GM21381 (cell line): ENCODE measurements around the gene BAG2.

Experiments used
- ATAC-seq: cut with Tn5 transposase; IDR thresholded peaks from one replicate; pipeline ENCODE4 v1.9.1; 2021; ENCODE audit warnings: mild to moderate bottlenecking, moderate library complexity; ENCODE audit not compliant: unreplicated experiment

Gene BAG2

DNA sequence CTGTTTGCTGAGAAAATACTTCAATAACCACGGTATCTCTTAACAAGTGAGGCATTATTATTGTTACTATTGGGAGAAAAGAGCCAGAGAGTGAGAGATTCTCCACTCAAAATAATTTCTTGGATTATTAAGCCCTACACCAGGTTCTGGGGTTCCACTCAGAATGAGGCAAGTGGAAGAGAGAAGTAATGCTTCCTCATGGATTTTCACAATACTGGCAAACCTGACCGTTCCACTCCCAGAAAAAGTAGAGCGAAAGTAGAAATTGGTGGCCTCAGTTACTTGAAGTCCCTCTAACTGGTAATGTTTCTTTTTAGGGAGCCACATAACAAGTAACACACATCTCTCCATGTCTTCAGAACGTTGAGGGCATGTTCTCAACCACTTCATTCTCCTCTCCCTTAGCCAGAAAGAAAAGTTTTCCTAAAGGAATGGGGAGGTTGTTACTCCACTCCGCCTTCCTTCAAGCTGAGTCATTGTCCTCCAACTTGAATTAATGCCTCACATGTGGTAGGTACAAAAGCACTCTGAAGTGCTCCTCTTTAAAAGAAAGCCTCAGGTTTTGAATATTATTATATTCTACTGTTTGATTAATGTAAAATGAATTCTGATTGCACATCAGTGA, 1.9 kb downstream of the BAG2 start:
- ATAC-seq, result no peak

DNA sequence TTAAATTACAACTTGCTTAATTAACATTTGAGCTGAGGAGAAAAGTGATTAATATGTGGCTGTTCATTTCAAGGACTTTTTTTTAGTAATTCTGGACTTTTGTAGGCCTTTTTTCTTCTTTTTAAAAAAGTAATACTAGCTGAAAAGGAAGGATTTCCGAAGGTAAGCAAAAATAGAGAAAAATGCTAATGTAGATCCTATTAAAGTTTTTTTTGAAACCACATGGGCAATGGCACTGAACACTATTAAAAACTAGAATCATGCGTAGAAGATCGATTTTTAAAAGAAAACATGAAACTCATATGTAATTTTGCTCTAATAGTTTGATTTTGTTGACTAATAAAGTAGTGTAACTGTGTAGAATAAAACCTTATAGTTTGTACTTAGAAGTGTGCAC, 2.4 kb downstream of the BAG2 start:
- ATAC-seq, result no peak

DNA sequence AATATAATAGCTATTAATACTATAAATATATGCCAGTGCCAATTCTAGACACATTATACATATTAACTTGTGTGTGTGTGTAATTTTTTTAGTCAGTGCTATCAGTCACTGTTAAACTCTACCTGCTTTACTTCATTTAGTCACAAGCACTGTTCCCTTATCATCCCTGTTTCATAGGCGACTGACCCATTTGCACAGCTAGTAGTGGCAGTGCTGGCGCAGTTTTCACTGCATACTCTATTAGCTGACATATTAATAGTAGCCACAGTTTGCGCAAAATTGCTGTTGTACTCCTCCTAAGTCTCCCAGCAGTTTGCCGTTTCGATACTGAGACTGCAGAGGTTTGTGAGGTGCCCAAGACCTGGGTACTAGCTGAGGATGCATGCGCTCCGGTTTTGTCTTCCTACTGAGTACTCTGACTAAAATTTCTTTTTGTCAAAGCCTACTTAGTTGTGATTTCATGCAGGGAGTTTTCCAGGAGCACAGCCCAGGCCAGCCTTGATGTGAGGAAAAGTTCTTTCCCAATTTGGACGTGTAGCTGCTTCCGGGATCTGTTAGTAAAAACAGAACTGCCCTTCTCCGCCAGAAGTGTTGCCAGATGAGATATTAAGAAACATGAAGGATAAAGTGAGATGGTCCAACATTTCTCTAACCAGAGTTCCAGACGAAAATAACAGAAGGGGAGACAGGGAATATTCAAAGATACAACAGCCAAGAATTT, 5.6 kb downstream of the BAG2 start:
- ATAC-seq, result no peak

DNA sequence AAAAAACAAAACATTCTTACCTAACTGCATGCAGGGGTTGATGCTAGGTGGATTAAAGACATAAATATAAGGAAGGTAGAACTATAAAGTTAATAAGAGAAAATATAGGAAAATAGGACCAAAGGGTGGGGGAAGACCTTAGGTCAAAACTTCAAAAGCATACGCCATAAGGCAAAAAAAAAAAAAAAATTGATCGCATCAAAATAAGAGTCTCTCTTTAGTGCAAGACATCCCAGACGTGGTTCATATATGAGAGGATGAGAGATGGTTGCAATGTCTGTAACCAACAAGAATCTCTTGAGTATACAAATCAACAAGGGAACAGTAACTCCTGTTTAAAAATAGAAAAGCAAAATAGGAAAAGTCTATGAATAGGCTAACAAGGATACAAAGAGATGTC, 8.5 kb downstream of the BAG2 start:
- ATAC-seq, result no peak

DNA sequence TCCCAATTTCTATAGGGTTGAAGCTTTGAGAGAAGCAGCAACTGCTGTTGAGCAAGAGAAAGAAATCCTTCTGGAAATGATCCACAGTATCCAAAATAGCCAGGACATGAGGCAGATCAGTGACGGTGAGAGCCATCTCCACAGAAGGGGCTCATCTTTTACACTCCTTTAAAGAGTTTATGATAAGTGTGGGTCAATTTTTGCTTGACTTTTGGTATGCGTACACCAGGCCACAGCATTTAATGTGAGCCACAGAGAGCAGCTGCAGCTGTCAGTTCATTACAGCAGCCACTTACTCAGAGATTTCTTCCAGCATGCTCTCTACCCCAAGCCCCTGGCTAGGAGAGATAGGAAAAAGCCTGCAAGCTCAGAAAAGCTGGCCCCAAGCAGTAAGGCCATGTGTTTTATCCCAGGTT, 9.9 kb downstream of the BAG2 start:
- no peak for ATAC-seq

DNA sequence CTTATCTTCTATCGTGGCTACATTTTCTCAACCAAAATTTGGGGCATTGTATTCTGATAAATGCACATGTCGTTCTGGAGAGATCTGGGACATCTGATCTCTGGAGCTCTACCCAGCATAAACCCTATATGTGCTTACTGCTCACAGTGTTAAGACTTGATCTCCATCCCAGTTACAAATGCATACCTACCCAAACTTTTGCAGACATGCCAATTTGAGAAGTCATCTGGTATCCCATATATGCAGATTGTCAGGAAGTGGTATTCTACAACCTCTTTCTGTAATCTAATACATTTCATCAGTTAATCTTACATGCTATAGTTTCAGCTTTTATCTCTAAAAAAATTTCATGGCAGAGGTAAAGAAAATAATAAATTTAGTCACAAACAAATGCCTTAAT, 11.2 kb downstream of the BAG2 start:
- ATAC-seq, result no peak

DNA sequence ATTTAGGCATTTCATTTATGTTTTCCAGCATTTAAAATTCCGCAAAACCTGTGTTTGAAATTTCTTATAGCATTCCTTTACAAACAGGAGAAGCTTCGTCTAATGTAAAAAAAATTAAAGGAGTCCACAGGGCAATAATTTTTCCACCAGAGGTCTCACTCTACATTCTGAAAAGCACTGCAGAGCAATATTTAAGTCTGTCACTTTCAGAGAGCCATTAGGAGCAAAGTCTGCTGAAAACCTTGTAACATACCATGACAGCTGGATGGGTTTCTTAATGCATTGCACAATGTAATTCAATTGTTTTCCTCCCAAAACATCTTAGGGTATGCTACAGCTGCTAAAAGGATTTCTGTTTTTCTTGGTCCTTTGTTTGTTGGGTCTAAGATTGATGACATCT, 18.0 kb downstream of the BAG2 start:
- no peak for ATAC-seq

DNA sequence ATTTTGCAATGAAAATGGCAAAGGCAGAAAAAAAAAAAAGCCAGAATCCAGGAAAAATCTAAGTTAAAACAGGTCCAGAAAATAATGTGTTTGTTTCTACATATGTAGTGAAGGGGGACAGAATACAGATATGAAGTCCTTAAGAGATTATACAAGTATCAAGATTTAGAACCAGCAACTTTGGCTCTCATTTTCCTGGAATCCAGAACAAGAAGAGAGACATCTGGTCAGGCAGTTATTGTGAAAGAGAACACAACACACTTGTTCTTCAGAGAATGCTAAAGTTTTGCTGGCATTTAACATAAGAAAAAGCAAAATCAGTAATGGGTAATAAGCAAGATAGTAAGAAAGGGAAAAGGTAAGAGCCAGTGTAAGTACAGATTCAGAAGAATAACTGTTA, 21.1 kb downstream of the BAG2 start:
- no peak for ATAC-seq

DNA sequence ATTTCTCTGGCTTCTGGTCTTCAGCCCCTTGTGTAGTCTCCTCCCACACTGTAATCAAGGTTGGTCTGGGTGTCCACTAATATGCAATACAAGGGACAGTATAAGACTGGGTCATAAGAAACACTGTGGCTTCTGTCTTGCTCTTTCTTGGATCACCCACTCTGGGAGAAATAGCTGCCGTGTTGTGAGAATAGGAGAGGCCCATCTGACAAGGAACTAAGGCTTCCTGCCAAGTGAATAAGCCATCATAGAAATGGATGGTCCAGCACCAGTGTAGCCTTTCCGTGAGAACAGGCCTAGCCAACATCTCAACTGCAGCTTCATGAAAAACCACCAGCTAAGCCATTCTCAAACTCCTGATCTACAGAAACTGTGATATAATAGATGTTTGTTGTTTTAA, 23.3 kb downstream of the BAG2 start:
- no peak for ATAC-seq

DNA sequence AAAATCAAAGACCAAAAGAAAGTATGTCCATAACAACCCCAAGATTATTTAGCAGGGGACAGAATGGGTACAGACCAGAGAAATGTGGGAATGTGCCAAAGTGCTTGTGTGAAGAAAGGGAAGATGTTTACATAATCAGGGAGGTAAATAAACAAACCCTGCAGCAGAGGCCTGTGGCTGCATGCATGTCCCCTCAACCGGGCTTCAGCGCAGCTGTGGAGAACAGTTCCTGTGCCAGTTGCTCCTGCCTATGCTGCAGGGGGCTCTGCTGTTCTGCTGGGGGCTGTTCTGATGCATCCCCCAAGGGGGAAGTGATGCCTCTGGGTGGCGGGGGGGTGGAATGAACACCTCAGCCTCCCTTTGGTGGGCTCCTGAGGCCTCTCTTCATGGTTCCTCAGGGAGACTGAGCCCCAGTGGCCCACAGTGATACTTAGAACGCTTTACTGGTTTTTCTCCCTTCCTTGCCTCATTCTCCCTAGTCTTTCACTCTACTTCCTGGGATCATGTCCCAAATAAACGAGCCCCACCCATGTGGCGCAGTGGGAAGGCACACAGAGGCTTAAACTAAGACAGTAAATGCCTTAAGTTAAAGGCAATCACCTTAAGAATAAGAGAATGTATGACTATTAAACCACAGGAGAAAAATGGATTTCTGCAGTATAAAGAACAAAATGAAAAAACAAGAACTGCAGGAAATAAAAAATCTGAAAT, 27.0 kb downstream of the BAG2 start:
- no peak for ATAC-seq

DNA sequence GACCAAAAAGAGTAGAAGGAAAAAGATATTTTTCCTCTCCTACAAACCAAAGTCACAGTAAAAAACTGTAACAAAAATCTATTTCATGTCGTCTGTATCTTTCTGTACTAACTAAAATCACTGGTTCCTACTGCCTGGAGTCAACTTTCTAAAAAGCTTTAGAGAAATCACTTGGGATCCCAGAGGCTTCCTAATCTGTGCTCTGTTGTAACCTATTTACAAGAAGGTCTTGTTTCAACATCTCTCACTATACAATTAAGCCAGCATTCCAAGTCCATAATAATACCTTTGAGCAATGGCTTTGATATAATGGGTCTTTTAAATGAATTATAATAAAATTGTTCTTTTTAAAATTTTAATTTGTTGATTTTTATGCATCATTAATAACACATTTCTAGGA, 29.6 kb downstream of the BAG2 start:
- no peak for ATAC-seq

DNA sequence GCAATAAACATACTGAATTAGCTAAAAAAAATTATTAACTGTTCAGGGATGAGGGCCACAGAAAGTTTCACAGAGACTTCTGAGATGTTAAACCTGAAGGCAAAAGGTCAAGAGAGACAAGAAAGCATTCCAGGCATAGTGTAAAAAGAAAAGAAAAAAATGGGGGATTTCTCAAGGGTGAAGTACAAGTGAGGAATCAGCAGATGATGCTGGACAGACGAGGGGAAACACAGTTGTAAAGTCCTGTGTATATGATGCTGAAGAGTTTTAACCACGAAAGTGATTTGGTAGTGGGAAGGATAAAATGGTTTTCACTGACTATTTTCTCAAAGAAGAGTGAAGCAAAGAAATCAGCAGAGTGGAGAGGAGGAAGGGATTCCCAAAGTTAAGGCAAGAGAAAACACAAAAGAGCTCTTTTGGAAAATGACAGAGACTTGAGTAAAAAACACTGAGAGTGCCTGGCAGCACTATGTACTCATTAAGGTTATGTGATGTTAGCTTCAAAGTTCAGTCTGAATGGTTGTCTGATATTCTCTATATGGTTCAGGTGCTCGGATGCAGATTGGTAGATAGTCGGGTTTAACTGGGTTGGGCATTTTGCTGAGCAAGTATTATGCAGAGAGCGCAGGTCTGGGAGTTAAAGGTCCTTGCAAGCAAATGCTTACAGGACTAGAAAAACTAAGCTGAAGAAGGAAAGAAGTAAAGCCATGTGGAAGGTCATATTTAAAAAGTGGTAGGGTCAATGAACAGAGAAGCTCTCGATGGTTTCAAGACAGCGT, 33.6 kb downstream of the BAG2 start:
- no peak for ATAC-seq

DNA sequence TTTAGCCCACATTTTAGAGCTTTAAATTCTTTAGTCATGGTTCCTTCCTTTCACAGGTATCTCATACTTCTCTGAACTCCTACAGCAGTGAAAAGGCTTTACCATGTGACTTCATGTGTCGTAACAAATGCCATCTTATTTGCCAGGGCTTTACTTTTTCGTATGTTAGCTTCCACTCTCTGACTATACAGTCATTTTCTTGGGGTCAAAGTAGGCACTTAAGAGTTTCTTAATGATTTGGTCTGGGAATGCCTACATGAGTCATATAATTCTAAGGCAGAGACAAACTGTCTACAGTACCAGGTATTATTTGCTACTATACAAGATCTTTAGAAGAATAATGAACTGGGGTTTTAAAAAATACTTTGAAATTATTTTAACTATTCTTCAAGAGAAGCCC, 35.0 kb downstream of the BAG2 start:
- ATAC-seq, result no peak

DNA sequence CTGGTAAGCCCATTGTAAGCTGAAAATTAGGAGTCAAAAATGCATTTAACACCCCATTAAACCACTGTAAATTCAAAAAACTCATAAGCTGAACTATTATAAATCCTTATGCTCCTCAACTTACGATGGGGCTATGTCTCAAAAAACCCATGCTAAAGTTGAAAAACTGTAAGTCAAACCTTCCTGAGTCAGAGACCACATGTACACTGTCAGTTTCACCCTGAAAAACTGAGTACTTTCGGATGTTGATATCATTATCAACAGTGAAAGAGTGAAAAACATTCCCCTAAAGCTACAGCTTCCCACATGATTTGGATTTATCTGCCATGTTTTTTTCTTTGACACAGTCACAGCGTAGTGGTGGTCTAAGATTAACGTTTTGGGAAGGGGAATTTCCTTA, 35.7 kb downstream of the BAG2 start:
- ATAC-seq, result no peak

DNA sequence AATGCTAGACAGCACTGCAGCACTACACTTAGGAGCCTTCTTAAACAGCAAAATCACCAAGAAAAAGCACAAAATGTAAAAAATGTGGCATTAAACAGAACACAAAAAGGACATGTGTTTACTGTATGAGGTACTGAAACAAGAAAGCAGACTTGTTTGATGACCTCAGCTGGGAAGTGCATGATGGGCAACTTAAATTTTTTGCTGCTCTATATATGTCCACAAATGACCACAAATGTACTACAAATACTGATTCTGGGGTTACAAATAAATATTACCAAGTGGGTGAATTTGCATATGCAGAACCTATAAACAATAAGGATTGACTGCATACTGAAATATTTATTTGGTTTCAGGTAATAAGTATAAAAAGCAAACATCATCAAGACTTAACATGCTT, 36.9 kb downstream of the BAG2 start:
- ATAC-seq, result no peak

DNA sequence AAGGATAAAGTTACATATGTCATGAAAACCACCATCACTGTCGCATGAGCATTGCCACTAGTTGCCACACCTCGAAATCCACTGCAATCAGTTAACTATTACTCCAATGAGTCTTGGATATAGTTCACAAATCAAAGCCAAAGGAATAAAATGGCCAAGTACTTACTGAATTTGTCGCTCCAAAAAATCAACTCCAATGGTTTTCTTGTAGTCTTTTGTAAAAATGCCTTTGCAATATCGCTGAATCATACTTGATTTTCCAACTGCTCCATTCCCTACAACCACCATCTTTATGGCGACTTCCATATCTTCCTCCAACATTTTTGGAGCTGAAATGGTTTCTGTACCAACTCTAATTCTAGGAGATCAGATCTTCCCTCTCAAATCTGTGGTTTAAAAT, 37.9 kb downstream of the BAG2 start:
- ATAC-seq, result no peak

DNA sequence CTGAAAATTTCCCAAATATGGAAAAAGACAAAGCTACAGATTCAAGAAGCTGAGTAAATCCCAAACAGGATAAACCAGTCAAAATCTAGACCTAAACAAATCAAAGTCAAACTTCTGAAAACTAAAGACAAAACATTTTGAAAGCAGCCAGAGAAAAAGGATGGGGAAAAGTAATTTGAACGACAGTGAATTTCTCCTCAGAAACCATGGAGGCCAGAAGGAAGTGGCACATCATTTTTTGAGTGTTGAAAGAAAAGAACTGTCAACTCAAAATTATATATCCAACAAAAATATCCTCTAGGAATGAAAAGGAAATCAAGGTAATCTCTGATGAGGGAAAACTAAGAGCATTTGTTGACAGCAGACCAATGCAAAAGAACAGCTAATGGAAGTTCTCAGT, 43.1 kb downstream of the BAG2 start:
- ATAC-seq, result no peak

DNA sequence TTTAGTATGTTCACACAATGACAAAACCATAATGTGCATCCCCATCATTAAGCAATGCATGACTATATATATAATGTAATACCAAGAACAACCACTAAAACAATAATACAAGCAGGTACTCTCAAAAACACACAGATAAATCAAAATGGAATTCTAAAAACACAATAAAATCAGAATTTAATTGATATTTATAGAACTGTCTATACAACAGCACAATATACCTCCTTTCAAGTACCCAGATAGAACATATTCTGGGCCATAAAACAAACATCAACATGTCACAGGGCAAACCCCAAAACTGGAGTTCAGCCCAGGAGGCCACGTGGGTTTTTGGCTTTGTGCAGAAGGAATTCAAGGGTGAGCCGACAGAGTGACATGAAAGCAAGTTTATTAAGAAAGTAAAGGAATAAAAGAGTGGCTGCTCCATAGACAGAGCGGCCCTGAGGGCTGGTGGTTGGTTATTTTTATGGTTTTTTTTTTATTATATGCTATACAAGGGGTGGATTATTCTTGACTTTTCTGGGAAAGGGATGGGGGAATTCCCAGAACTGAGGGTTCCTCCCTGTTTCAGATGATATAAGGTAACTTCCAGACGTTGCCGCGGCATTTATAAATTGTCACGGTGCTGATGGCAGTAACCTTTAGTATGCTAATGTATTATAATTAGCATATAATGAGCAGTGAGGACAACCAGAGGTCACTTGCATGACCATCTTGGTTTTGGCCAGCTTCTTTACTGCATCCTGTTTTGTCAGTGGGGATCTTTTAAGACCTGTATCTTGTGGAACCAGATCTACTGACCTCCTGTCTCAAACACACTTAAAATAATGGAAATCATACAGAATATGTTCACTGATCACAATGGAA, 44.3 kb downstream of the BAG2 start:
- ATAC-seq, result no peak

DNA sequence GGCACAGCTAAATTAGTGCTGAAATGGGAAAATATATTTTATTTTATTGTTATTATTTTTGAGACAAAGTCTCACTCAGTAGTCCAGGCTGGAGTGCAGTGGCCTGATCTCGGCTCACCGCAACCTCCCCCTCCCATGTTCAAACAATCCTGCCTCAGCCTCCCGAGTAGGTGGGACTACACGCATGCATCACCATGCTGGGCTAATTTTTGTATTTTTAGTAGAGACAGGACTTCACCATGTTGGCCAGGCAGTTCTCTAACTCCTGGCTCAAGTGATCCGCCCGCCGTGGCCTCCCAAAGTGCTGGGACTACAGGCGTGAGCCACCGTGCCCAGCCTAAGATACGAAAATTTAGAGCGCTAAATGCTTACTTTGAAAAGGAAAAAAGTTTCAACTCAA, 45.1 kb downstream of the BAG2 start:
- no peak for ATAC-seq

DNA sequence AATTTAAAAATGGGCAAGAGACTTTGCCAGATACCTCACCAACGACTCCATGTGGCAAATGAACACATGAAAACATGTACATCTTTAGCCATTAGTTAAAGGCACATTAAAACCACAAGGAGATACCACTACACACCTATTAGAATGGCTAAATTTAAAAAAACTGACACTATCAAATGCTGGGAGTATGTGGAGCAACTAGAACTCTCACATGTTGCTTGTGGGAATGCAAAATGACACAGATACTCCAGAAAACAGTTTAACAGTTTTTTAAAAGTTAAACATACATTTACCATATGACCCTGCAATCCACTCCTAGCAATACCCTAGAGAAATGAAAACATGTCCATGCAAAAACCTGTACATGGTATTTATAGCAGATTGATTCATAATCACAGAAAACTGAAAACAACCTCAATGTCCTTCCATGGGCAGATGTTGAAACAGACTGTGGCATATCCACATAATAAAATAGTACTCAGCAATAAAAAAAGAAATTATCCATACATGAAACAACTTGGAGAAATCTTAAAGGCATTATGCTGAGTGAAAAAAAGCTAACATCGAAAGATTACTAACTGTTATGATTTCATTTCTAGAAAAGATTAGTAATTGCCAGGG, 48.1 kb downstream of the BAG2 start:
- no peak for ATAC-seq
